PC-9 (cell line): ENCODE results near the gene CAPN11. TPM values are rescaled to one million over a fixed set of nuclear protein-coding genes. Genes with fewer than 3 reads are reported as not detected.
A peak's percentile ranks its signal among the peaks of the same experiment; 100 is the strongest.

Experiments
- BruUV-seq: library from RNA; stranded (reverse); fragments of 400-500 nt; replicated peaks from 2 replicates; lab custom pipeline; 2021; lab: Mats Ljungman, UMichigan
- CTCF ChIA-PET: fragments of 300-600 bp; sonication (Branson Sonifier 250); formaldehyde crosslinking; loops from one replicate; lab custom pipeline; 2022; ENCODE audit warnings: antibody characterized with exemption; lab: Charles Lee
- POLR2A ChIA-PET: fragments of 300-600 bp; sonication (Branson Sonifier 250); formaldehyde crosslinking; loops from one replicate; lab custom pipeline; 2022; ENCODE audit warnings: antibody characterized with exemption; ENCODE audit not compliant: unreplicated experiment; lab: Charles Lee
- DNase-seq, 2 experiments: peaks; one replicate each; pipeline versions ENCODE4 v3.0.0 to v3.0.0-alpha.2; 2015 to 2022; ENCODE audit warnings: mixed read lengths in 1 of 2
- H2AFZ ChIP-seq: fragments of 200-600 bp; sonication (generic); 2 replicates; pipeline ENCODE4 v1.8.1; 2017; ENCODE audit warnings: antibody characterized with exemption
- H3F3A ChIP-seq: fragments of 200-600 bp; sonication (generic); 2 replicates; pipeline ENCODE4 v1.8.1; 2017; ENCODE audit warnings: antibody characterized with exemption, mild to moderate bottlenecking, low read depth; ENCODE audit not compliant: insufficient read depth
- H3K27ac ChIP-seq: fragments of 200-600 bp; sonication (generic); 2 replicates; pipeline ENCODE4 v1.6.1; 2016; ENCODE audit warnings: mixed run types
- H3K27me3 ChIP-seq: fragments of 200-600 bp; sonication (generic); 2 replicates; pipeline ENCODE4 v1.6.1; 2016; ENCODE audit warnings: low read depth, mixed run types; ENCODE audit not compliant: insufficient read depth
- H3K36me3 ChIP-seq: fragments of 200-600 bp; sonication (generic); 2 replicates; pipeline ENCODE4 v1.6.1; 2016; ENCODE audit warnings: low read depth, mixed run types
- H3K4me1 ChIP-seq: fragments of 200-600 bp; sonication (generic); replicated peaks from 2 replicates; pipeline ENCODE4 v1.6.1; 2016; ENCODE audit warnings: mixed run types; ENCODE audit not compliant: insufficient read depth
- H3K4me2 ChIP-seq: fragments of 200-600 bp; sonication (generic); 2 replicates; pipeline ENCODE4 v1.6.1; 2017; ENCODE audit warnings: mixed run types
- H3K4me3 ChIP-seq: fragments of 200-600 bp; sonication (generic); 2 replicates; pipeline ENCODE4 v1.6.1; 2016; ENCODE audit warnings: mixed run types
- H3K79me2 ChIP-seq: fragments of 200-600 bp; sonication (generic); 2 replicates; pipeline ENCODE4 v1.6.1; 2017; ENCODE audit warnings: low read depth, mixed run types
- H3K9me2 ChIP-seq: fragments of 200-600 bp; sonication (generic); 2 replicates; pipeline ENCODE4 v1.8.1; 2017; ENCODE audit warnings: mild to moderate bottlenecking; ENCODE audit not compliant: insufficient read depth
- H3K9me3 ChIP-seq: fragments of 200-600 bp; sonication (generic); 2 replicates; pipeline ENCODE4 v1.8.1; 2016; ENCODE audit warnings: low read depth; ENCODE audit not compliant: insufficient read depth
- H4K20me1 ChIP-seq: fragments of 200-600 bp; sonication (generic); 2 replicates; pipeline ENCODE4 v1.8.1; 2017; ENCODE audit not compliant: insufficient read depth
- CTCF ChIP-seq: fragments of 200-600 bp; sonication (generic); conservative IDR thresholded peaks from 2 replicates; pipeline ENCODE4 v1.6.1; 2017; ENCODE audit warnings: mixed run types, antibody characterized with exemption, mild to moderate bottlenecking, moderate library complexity
- EZH2 ChIP-seq: fragments of 200-600 bp; sonication (generic); IDR thresholded peaks from 2 replicates; pipeline ENCODE4 v1.8.0; 2017; ENCODE audit warnings: antibody characterized with exemption, low read depth
- intact Hi-C: fragments of 100-400 bp; cut with micrococcal nuclease; formaldehyde crosslinking; loops from one replicate; pipeline ENCODE4 v1.10.0; 2022; ENCODE audit not compliant: unreplicated experiment
- total RNA-seq: library from RNA; stranded (reverse); gene quantifications from 2 replicates; pipeline ENCODE4 v1.2.3, GENCODE V29; 2021

Gene CAPN11
- total RNA-seq, 1 experiment from 2014 or later, result not detected

GRCh38 chr6:44226368-44227147 is 67.9 kb downstream of the CAPN11 start:
- H3F3A ChIP-seq, result peaks cover 9% of the 10 kb centered on the region; the same call in 1 of the 2 replicates
- BruUV-seq, result no TSS peak
- POLR2A ChIA-PET, result no interaction called here
- no peak overlapping the region for H3K4me2 ChIP-seq
- CTCF ChIA-PET, result no interaction called here
- H3K79me2 ChIP-seq, result peaks cover 13% of the 10 kb centered on the region
- H3K27ac ChIP-seq, result no peak overlapping the region
- intact Hi-C loops, result no loop called here
- no peak overlapping the region for H3K4me3 ChIP-seq
- peaks cover 21% of the 10 kb centered on the region for H3K4me1 ChIP-seq
- no peaks in the 10 kb centered on the region for H3K9me3 ChIP-seq
- TF ChIP-seq EZH2, result no peak
- TF ChIP-seq CTCF, result no peak
- H3K36me3 ChIP-seq, result no peaks in the 10 kb centered on the region
- H2AFZ ChIP-seq, result no peak overlapping the region
- H4K20me1 ChIP-seq, result peaks cover 3% of the 10 kb centered on the region; the same call in 1 of the 2 replicates
- no peak for DNase-seq
- no peaks in the 10 kb centered on the region for H3K27me3 ChIP-seq
- H3K9me2 ChIP-seq, result no peaks in the 10 kb centered on the region

DNA sequence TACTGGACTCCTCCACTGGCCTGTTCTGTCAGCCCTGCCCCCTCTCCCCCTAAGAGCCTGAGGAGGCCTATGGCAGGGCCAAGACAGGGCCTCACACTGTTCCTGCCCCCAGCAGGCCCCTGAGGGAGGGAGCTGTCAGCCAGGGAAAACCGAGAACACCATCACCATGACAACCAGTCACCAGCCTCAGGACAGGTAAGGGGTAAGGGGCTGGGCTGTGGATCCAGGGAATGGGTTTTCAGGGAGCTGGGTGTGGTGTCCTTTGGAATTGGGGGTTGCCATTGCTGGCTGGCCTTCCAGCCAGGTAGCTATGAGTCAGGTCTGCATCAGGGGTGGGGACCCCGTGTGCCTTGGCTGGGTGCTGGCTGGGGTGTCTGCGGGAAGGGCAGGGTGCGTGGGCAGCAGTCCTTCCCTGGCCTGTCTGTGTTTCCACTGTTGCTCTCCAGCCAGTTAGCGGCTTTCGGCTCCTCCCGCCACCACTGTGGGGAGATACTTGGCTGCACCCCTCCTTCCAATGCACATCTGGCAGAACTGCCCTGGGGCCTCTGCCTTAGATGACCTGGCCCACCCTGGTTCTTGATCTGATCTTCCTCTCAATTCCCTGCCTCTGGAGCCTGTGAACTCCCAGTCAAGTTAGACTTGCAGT is 68.7 kb downstream of the CAPN11 start:
- H3K9me3 ChIP-seq, result no peaks in the 10 kb centered on the region
- peaks cover 8% of the 10 kb centered on the region; the same call in 1 of the 2 replicates for H3F3A ChIP-seq
- peaks cover 3% of the 10 kb centered on the region; the same call in 1 of the 2 replicates for H4K20me1 ChIP-seq
- no peaks in the 10 kb centered on the region for H3K9me2 ChIP-seq
- peaks cover 13% of the 10 kb centered on the region for H3K79me2 ChIP-seq
- no peaks in the 10 kb centered on the region for H3K27me3 ChIP-seq
- ChIA-PET POLR2A (interaction anchor here (0.5 kb wide), 1 partner anchor 20 kb away, joined by 3 read pairs; the partner anchor contains the start of gene HSP90AB1), CTCF (interaction anchor here (0.6 kb wide), 1 partner anchor 74 kb away, joined by 5 read pairs; no protein-coding TSS in a partner anchor)
- intact Hi-C loops, result no loop called here
- H3K27ac ChIP-seq, result no peak overlapping the region
- no peaks in the 10 kb centered on the region for H3K36me3 ChIP-seq
- peak in 1 of 2 experiments; percentile 26 for DNase-seq
- TF ChIP-seq CTCF, result no peak
- no peak for TF ChIP-seq EZH2
- peaks cover 17% of the 10 kb centered on the region for H3K4me1 ChIP-seq
- no peak overlapping the region for H2AFZ ChIP-seq
- no peak overlapping the region for H3K4me2 ChIP-seq
- no peak overlapping the region for H3K4me3 ChIP-seq
- no TSS peak for BruUV-seq

- Histone ChIP-seq H3K79me2 (peaks cover 13% of the 10 kb centered on the region), H3K9me2 (no peaks in the 10 kb centered on the region), H4K20me1 (peaks cover 3% of the 10 kb centered on the region; the same call in 1 of the 2 replicates), H3K4me3 (no peak overlapping the region), H3K4me2 (no peak overlapping the region), H3K4me1 (peaks cover 11% of the 10 kb centered on the region), H3F3A (peaks cover under 1% of the 10 kb centered on the region; the same call in 1 of the 2 replicates), H3K9me3 (no peaks in the 10 kb centered on the region), H3K27me3 (no peaks in the 10 kb centered on the region), H3K36me3 (no peaks in the 10 kb centered on the region), H2AFZ (no peak overlapping the region), H3K27ac (no peak overlapping the region)
- POLR2A ChIA-PET, result interaction anchor here (0.5 kb wide), 1 partner anchor 19 kb away, joined by 3 read pairs; the partner anchor contains the start of gene HSP90AB1
- no TSS peak for BruUV-seq
- DNase-seq, result no peak
- CTCF ChIA-PET, result interaction anchor here (0.9 kb wide), 1 partner anchor 10 kb away, joined by 3 read pairs; no protein-coding TSS in a partner anchor
- no peak for TF ChIP-seq CTCF
- no peak for TF ChIP-seq EZH2
- intact Hi-C loops, result no loop called here
These were observed 69.4 kb downstream of the CAPN11 start for GRCh38 chr6:44228031-44228430.
